ENCODE results near the gene KRTAP3-2.

- TF ChIP-seq EZH2 (IDR thresholded peaks at IDR 0.05; ENCODE audit: borderline replicate concordance, insufficient read depth, low read depth, low read length, poor library complexity, severe bottlenecking) (no peak), CTCF (IDR thresholded peaks at IDR 0.05) (no peak)
Observed at GRCh38 chr17:40956401-40957254, 43.1 kb downstream of the KRTAP3-2 start.

Data from B cell (primary cell).